Keratinocyte (primary cell): ENCODE results near the gene GKN1.

Experiments
- CTCF ChIP-seq, 3 experiments: IDR thresholded peaks in 1 of 3; conservative IDR thresholded peaks in 1 of 3; optimal IDR thresholded peaks in 1 of 3; 2 replicates in 2 of 3; 3 replicates in 1 of 3; pipeline versions ENCODE3 to v1.5.1; 2011; ENCODE audit warnings: low read length in 3 of 3, mild to moderate bottlenecking in 3 of 3, moderate library complexity in 2 of 3, control low read depth in 1 of 3, inconsistent platforms in 1 of 3; ENCODE audit not compliant: insufficient read depth in 2 of 3; ENCODE audit errors: extremely low read depth in 1 of 3
- EZH2 ChIP-seq: IDR thresholded peaks from one replicate; pipeline ENCODE4 v1.6.1; 2012; ENCODE audit warnings: inconsistent platforms, mild to moderate bottlenecking, low read length, moderate library complexity

- TF ChIP-seq CTCF (optimal IDR thresholded peaks at IDR 0.05 in 1 of 3, IDR thresholded peaks at IDR 0.05 in 1 of 3, conservative IDR thresholded peaks at IDR 0.05 in 1 of 3; ENCODE audit: extremely low read depth in 1 of 3, insufficient read depth in 2 of 3, low read length in 3 of 3) (peak in 1 of 3 experiments; percentile 7), EZH2 (no peak)
Measured at GRCh38 chr2:69013840-69014821, 39.7 kb downstream of the GKN1 start.
